GM21423 (cell line): ENCODE data around the gene SLC6A8.
"Not testable (repeated sequence)": the region's sequence is repeated elsewhere in the genome, so short reads cannot be mapped to it uniquely, and the experiment has no call there.

ENCODE experiments used
- ATAC-seq: cut with Tn5 transposase; IDR thresholded peaks from one replicate; pipeline ENCODE4 v1.9.1; 2021; ENCODE audit warnings: mild to moderate bottlenecking, moderate library complexity; ENCODE audit not compliant: unreplicated experiment

The SLC6A8 gene

DNA sequence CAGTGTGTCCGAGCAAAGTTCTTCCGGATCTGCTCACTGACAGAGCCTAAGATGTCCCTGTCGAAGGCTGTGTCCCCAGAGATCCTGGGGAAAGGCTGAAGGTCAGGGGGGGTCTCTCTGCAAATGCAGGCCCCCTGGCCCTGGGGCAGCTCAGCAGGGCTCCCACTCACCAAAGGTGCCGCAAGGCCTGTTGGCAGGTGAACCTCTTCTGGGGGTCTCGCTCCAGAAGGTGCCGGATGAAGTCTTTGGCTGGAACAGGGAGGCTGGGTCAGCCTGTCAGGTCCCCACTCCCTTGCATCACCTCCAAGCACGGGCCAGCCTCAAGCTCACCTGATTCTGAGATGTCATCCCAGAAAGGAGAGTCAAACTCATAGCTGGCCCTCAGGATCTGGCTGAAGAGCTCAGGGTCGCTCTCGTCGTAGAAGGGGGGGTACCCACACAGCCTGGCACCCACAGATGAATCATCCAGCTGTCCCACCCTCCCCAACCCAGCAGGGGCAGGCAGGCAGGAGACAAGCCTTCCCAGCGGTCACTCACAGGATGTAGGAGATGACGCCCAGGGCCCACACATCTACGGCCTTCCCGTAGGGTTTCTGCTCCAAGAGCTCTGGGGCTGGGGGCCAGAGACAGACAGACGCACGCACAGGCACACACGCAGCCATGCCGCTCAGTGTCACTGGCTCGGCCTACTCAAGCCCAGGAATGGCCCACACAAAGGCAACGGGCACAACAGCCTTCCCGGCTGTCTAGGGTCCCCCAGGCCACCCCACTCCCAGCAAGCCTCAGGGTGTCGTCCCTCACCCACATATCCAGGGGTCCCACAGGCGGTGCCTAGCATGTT is 16.8 kb upstream of the SLC6A8 start:
- ATAC-seq, result no peak

DNA sequence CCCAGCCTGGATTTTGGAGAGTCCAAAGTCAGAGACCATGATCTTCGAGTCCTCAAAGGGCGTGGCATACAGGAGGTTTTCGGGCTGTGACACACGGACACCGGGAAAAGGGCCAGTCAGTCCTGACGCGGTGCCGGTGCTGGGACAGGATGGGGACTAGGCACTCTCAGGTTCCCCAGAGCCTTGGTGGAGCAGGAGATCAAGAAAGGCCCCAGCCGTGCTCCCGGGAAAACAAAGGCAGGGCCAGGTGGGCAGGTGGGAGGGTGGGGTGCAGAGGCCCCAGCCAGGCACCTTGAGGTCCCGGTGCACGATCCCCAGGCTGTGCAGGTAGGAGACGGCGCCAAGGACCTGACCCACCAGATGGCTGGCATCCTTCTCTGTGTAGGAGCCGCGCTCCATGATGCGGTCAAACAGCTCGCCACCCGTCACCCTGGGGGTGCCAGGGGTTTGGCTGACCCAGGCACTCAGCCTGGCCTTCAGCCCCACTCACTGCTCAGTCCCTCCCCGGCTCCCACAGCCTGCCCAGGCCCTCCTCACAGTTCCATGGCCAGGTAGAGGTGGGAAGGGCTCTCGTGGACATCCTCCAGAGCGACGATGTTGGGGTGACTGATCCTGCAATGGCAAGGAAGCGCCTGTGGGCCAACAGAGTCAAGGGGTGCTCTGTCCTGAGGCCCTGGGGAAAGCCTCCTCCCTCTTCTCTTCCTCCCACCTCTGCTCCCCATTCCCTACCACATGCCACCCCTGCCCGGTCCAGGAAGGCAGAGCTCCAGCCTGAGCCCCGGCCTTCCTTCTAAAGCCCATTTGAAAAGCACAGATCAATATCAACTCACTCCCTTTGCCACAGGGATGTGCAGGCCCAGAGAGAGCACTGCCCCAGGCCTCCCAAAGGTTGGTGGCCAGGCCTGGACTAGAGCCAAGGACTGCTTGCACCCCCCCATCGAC is 15.9 kb upstream of the SLC6A8 start:
- no peak for ATAC-seq

DNA sequence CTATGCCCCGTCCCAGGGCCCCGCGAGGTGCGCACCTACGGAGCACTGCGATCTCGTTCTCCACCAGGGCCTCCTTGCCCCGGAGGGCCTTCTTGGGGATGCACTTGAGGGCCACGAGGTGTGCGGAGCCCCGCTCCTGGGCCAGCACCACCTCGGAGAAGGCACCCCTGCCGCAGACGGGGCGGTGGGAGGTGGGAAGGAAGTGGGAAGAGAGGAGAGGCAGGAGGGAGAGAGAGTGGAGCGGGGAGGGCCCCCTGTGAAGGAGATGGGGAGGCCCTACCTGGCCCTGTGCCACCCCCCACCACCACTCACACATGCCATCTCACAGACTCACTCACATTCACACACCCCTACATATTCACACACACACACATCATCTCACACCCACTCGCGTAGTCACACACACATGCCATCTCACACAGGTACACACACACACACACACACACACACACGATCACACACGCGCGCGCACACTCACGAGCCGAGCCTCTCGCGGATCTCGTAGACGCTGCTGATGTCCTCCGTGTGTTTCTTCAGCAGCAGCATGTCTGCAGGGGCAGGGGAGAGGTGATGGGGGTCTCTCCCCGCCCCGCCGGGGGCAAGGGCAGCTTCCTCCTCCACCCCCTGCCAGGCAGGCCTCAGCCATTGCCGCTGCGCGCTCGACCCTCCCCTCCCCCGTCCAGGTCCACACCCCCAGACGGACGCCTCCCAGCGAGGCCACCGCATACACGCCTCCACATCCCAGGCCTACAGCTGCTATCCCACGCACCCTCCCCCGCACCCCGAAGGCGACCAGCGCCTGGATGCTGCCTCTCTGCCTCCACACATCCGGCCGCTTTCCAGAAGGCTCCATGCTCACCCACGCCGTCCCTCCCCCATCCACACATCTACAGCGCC is 14.9 kb upstream of the SLC6A8 start:
- ATAC-seq, result no peak

DNA sequence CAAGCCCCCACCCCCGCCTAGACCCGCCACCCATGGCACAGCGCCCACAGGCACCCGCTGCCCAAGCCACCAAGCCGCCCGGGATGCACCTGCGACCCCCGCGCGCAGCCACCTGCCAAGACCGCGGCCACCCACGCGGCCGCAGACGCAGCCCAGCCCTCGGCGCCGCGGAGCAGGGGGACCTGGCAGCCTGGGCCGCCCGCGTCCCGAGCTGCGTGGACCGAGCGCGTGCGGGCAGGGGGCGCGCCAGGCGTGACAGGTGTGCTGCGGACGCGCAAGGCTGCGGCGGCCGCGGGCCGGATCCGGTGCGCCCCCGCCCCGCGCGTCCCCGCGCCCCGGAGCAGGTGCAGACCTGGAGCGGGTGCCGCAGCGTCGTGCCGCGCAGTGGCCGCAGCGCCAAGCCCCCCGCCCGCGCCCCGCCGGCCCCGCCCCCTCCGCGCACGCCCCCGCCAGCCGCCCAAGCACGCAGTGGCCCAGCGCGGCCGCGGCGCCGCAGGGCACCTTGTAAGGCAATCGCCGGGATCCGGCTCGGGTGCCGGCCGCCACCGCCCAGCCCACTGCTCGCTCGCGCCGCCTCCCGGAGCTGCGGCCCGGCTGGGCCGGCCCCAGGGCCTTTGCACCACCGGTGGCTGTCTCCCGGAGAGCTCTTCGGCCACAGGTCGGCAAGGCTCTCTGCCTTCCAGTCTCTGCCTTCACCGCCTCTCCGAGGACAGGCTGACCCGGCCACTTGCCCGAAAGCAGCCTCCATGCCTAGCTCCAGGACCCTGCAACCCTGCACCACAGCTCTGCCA is 14.1 kb upstream of the SLC6A8 start, which contains the start of gene PNCK:
PNCK (minus strand) TSS at position 386 of the 791 bp plus-strand sequence. CDS start 737 bp downstream, outside the sequence.
- no peak for ATAC-seq

GRCh38 chrX:153674219-153674851 is 13.4 kb upstream of the SLC6A8 start:
- no peak for ATAC-seq

DNA sequence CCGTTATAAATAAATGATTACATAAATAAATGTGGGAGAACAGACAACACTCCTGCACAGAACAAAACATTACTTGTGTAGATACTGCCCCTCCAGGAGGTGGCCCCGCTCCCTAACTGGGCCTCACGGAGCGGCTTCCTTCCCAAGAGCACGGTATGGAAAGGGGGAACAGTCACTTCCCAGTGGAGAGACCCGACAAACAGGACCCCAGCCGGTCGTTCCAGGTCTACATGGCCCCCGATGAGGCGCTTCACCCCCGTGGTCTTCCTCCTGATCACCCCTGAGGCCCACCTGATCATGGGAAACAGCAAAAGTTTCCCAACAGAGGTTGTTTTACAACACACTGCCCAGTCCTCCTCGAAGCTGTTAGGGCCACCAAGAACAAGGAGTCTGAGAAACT is 6.6 kb upstream of the SLC6A8 start:
- ATAC-seq, result no peak

DNA sequence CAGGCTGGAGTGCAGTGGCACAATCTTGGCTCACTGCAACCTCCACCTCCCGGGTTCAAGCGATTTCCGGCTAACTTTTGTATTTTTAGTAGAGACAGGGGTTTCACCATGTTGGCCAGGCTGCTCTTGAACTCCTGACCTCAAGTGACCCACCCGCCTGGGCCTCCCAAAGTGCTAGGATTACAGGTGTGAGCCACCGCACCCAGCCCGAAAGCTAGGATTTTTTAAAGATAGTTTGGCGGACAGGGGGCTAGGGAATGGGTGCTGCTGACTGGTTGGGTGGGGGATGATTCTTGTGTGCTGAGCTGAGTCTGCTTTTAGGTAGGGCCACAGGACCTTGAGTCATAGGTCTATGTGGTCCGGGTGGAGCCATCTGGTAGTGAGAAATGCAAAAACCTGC is 4.2 kb upstream of the SLC6A8 start:
- ATAC-seq, result not testable (repeated sequence)

DNA sequence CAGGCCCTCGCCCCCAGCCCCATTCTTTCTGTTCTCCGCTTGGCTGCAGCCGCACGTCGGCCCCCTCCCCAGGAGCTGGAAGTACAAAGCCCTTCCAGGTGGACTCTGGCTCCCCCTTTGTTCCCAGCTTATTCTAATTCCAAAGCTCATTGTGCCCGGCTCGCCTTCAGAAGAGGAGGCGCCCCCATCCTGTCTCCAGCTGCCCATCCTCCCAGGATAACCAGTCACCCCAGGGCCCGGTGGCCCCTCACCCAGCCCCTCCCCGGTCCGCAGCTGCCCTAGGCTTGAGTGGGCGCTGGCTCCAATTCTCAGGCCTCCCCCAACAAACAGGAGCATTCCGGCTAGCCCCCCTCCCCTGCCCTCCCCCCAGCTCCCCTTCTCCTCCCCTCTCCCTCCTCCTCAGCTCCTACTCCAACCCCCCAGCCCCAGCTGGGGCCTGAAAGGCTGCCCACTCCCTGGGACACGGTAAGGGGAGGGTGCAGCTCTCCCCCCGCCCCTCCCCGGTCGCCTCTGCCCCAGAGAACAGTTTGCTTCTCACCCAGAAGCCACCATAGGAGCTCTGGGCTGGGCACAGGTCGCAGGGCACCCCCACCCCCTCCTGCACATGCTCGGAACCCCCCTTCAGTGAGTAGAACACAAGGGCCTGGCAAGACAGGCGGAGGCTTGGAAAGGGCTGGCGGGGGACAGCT is 3.1 kb upstream of the SLC6A8 start:
- no peak for ATAC-seq

GRCh38 chrX:153685156-153685536 is 2.6 kb upstream of the SLC6A8 start:
- no peak for ATAC-seq

DNA sequence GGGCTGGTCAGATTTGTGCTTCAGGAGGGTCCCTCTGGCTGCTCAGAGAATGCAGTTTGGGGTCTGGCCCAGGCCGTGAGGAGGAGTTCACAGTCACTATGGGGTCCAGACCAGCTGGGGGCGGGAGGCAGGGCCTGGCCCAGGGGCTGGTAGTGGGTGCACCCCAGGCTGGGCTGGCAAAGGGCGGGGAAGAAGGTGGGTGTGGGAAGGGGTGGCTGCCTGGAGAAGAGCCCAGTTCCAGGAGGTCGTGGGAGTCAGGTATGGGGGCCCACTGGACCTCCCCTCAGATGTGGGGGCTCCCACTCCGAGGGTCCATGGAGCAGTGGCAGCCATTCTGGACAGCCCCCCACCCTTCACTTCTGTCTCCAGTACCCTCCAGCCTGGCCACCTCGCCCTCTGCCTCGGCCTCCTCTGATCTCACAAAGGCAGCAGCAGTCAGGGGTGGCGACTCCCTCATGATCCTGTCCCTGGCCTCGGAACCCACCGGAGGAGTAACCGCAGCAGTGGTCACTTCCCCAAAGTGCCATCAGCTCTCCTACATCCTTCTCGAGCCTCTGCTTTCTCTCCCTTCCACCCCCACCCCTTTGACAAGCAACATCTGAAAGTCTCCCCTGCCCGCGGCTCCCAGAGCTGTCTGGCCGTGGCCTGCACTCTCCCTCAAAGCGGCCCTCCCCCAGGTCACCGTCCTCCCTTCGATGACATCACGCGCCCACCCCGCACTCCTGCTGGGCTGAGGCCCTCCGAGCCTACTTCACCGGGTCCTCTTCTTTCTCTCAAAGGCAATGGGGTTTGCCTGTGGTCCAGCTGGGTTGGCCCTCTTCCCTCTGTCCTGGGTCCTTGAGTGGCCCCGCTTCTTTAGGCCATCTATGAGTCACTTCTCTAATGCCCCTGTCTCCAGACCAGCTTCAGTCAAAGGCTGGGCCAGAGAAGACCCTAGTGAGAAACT is 1.7 kb upstream of the SLC6A8 start:
- no peak for ATAC-seq

- ATAC-seq, result no peak
These were observed 1.0 kb upstream of the SLC6A8 start for GRCh38 chrX:153686711-153687110.

DNA sequence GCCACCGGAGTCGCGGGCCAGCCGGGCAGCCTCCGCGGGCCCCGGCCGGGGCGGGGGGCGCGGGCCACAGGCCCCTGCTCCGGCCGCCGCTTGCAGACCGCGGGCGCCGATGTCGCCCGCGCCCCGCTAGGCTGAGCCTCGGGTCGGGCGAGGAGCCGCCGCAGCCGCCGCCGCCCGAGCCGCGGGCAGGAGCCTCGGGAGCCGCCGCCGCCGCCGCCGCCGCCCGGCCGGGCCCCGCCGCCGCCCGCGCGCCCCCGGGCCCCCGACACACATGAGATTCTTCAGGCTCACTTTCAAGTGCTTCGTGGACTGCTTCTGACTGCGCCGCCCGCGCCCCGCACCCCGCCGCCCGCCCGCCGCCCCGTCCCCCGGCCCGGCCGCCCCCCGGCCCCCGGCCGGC is 345 bp downstream of the SLC6A8 start:
- ATAC-seq, result no peak

GRCh38 chrX:153688506-153688905 is 780 bp downstream of the SLC6A8 start:
- ATAC-seq, result no peak

DNA sequence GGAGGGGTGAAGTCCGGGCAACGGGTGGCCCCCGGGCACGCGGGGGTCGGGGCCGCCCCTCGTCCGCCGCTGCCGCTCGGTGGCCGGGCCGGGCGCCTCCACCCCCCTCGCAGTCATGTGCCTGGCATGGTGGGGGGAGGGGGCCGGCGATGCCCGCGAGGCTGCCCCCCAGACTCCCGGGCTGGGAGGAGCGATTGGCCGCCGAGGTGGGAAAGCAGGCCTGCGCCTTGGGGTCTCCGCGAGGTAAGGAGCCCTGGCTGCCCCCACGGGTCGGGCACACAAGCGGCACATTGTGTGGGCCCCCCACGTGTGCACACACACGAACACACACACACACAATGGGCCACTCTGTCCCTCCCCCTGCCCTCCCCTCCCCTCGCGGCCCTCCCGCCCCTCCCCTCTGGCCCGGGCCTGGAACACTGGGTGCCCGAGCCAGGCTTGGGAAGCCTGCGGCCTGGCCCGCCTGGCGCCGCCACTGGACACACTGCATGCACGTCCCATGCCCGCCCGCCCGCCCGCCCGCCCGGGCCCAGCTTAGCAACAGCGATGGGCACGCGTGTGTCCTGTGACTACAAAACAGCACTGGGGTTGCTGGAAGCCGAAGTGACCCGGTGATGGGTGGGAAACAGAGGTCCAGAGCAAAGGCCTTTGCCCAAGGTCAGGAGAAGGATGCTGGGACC is 1.3 kb downstream of the SLC6A8 start:
- no peak for ATAC-seq

DNA sequence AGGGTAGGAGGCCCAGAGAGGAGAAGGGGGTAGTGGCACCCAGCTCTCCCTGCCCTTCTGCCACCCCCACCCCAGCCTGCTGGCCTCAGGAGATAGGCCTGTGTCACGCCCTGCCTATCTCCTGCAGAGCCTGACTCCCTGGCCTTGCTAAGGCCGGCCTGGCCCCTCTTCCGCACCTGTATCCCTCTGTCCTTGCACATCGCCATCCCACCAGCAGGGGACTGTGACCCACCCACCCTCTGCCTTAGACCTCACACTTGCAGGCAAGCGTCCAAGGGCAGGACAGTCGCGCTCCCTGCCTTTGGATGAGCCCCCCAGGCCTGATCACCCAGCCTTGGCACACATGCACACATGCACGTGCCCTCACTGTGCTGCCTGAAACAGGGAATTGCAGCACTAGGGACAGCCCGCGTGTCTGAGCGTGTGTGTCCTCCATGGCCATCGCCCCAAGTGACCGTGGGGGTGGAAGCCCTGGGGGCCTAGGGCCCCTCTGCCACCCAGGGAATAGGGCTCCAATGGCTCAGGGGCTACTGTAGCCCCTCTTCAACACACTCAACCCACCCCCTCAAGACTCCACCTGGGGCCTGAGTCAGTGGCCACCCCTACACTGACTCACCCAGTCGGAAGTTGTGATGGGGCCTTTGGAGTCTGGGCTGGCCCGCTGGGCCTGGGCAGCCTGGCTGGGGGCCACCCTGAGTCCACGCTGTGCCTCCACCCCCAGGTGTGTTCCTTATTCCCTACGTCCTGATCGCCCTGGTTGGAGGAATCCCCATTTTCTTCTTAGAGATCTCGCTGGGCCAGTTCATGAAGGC is 2.1 kb downstream of the SLC6A8 start:
- ATAC-seq, result no peak

- no peak for ATAC-seq
These were observed 2.7 kb downstream of the SLC6A8 start for GRCh38 chrX:153690466-153690865.
